IMR-90 (cell line): Measurements from ENCODE around the gene PBXIP1. TPM values are rescaled to one million over a fixed set of nuclear protein-coding genes. Genes with fewer than 3 reads are reported as not detected.

ENCODE experiments used
- ATAC-seq: fragments of 200-7000 bp; cut with Tn5 transposase; 2 replicates; pipeline ENCODE4 v1.9.1; 2020; ENCODE audit warnings: low read depth, mild to moderate bottlenecking, moderate library complexity
- BruUV-seq: library from RNA; stranded (reverse); fragments of 400-500 nt; replicated peaks from 2 replicates; lab custom pipeline; 2021; lab: Mats Ljungman, UMichigan
- CTCF ChIA-PET: fragments of 300-600 bp; formaldehyde crosslinking; extraction: SDS; loops from one replicate; lab custom pipeline; 2021; ENCODE audit warnings: antibody characterized with exemption; lab: Yijun Ruan, JAX
- POLR2A ChIA-PET: fragments of 300-600 bp; sonication (Branson Sonifier 250); formaldehyde crosslinking; loops from one replicate; lab custom pipeline; 2022; ENCODE audit warnings: antibody characterized with exemption; ENCODE audit not compliant: unreplicated experiment; lab: Charles Lee
- DNase-seq: peaks from one replicate; pipeline ENCODE4 v3.0.0; 2013
- H2AFZ ChIP-seq: replicated peaks from 2 replicates; pipeline ENCODE3; 2013; ENCODE audit warnings: low read length, mild to moderate bottlenecking; ENCODE audit not compliant: poor library complexity
- H2AK5ac ChIP-seq: 2 replicates; pipeline ENCODE4 v1.6.1; 2013; ENCODE audit warnings: low read depth, low read length, inconsistent platforms
- H2AK9ac ChIP-seq: replicated peaks from 2 replicates; pipeline ENCODE3; 2013; ENCODE audit warnings: mild to moderate bottlenecking, low read depth, low read length, moderate library complexity; ENCODE audit not compliant: poor library complexity
- H2BK120ac ChIP-seq: 2 replicates; pipeline ENCODE4 v1.6.1; 2013; ENCODE audit warnings: low read depth, low read length, inconsistent platforms
- H2BK15ac ChIP-seq: 3 replicates; pipeline ENCODE4 v1.6.1; 2013; ENCODE audit warnings: low read depth, low read length, inconsistent platforms
- H2BK20ac ChIP-seq: 2 replicates; pipeline ENCODE4 v1.6.1; 2013; ENCODE audit warnings: low read depth, mild to moderate bottlenecking, inconsistent platforms, low read length, moderate library complexity
- H2BK5ac ChIP-seq: 2 replicates; pipeline ENCODE4 v1.6.1; 2013; ENCODE audit warnings: mild to moderate bottlenecking, low read depth, low read length, inconsistent platforms; ENCODE audit not compliant: poor library complexity, severe bottlenecking
- H3K14ac ChIP-seq: replicated peaks from 2 replicates; pipeline ENCODE4 v1.6.1; 2013; ENCODE audit warnings: low read depth, low read length, inconsistent platforms
- H3K18ac ChIP-seq: 2 replicates; pipeline ENCODE4 v1.6.1; 2013; ENCODE audit warnings: low read depth, low read length, control low read depth
- H3K23ac ChIP-seq: 2 replicates; pipeline ENCODE4 v1.6.1; 2013; ENCODE audit warnings: low read depth, low read length, inconsistent platforms
- H3K27ac ChIP-seq: 2 replicates; pipeline ENCODE4 v1.5.1; 2013; ENCODE audit warnings: mild to moderate bottlenecking, control low read depth, low read length; ENCODE audit not compliant: insufficient read depth
- H3K27me3 ChIP-seq: 2 replicates; pipeline ENCODE4 v1.6.1; 2013; ENCODE audit warnings: low read length; ENCODE audit not compliant: control insufficient read depth, insufficient read depth
- H3K36me3 ChIP-seq: 2 replicates; pipeline ENCODE4 v1.6.1; 2013; ENCODE audit warnings: low read length, mixed read lengths; ENCODE audit not compliant: control insufficient read depth, insufficient read depth
- H3K4ac ChIP-seq: 2 replicates; pipeline ENCODE4 v1.6.1; 2013; ENCODE audit warnings: low read depth, low read length, inconsistent platforms
- H3K4me1 ChIP-seq: 2 replicates; pipeline ENCODE4 v1.6.1; 2013; ENCODE audit warnings: low read length, mixed read lengths; ENCODE audit not compliant: control insufficient read depth, insufficient read depth
- H3K4me2 ChIP-seq: 2 replicates; pipeline ENCODE4 v1.6.1; 2013; ENCODE audit warnings: low read depth, mild to moderate bottlenecking, control low read depth, low read length, moderate library complexity
- H3K4me3 ChIP-seq: 2 replicates; pipeline ENCODE4 v1.5.1; 2013; ENCODE audit warnings: low read depth, mild to moderate bottlenecking, control low read depth, low read length, moderate library complexity; ENCODE audit not compliant: insufficient read depth
- H3K56ac ChIP-seq: 2 replicates; pipeline ENCODE4 v1.6.1; 2013; ENCODE audit warnings: low read length, inconsistent platforms; ENCODE audit not compliant: insufficient read depth; ENCODE audit errors: extremely low read depth
- H3K79me1 ChIP-seq, 2 experiments: 2 replicates each; pipeline ENCODE4 v1.6.1; 2013; ENCODE audit warnings: low read length in 2 of 2, inconsistent platforms in 1 of 2, low read depth in 1 of 2
- H3K9ac ChIP-seq: 2 replicates; pipeline ENCODE4 v1.6.1; 2013; ENCODE audit warnings: low read depth, low read length, control low read depth
- H3K9me1 ChIP-seq: 2 replicates; pipeline ENCODE4 v1.6.1; 2013; ENCODE audit warnings: low read length, inconsistent platforms; ENCODE audit not compliant: insufficient read depth
- H3K9me3 ChIP-seq: 2 replicates; pipeline ENCODE4 v1.6.1; 2013; ENCODE audit warnings: low read length; ENCODE audit not compliant: control insufficient read depth, insufficient read depth
- H4K20me1 ChIP-seq: 2 replicates; pipeline ENCODE4 v1.6.1; 2013; ENCODE audit warnings: low read length, inconsistent platforms; ENCODE audit not compliant: insufficient read depth
- H4K5ac ChIP-seq: 2 replicates; pipeline ENCODE4 v1.6.1; 2013; ENCODE audit warnings: mild to moderate bottlenecking, low read depth, low read length, control low read depth
- H4K8ac ChIP-seq, 2 experiments: 2 replicates each; pipeline ENCODE4 v1.6.1; 2013; ENCODE audit warnings: low read depth in 2 of 2, low read length in 2 of 2, control low read depth in 1 of 2, inconsistent platforms in 1 of 2
- H4K91ac ChIP-seq: 2 replicates; pipeline ENCODE4 v1.6.1; 2013; ENCODE audit warnings: low read depth, low read length, inconsistent platforms; ENCODE audit not compliant: insufficient read depth
- BHLHE40 ChIP-seq: fragments of 150-350 bp; IDR thresholded peaks from 2 replicates; pipeline ENCODE4 v1.6.1; 2016; ENCODE audit warnings: mild to moderate bottlenecking, low read depth, low read length
- CEBPB ChIP-seq: IDR thresholded peaks from 2 replicates; pipeline ENCODE4 v1.6.1; 2012; ENCODE audit warnings: low read depth, low read length, improper control_type of control experiment
- CHD1 ChIP-seq: IDR thresholded peaks from 2 replicates; pipeline ENCODE4 v1.6.1; 2012; ENCODE audit warnings: low read depth, low read length, improper control_type of control experiment
- ELK1 ChIP-seq: fragments of 150-350 bp; IDR thresholded peaks from 2 replicates; pipeline ENCODE4 v1.6.1; 2016; ENCODE audit warnings: low read depth, mild to moderate bottlenecking, low read length, moderate library complexity, borderline replicate concordance
- MAFK ChIP-seq: IDR thresholded peaks from 2 replicates; pipeline ENCODE4 v1.6.1; 2012; ENCODE audit warnings: low read depth, low read length, improper control_type of control experiment
- MAZ ChIP-seq: IDR thresholded peaks from 2 replicates; pipeline ENCODE4 v1.6.1; 2012; ENCODE audit warnings: low read depth, mild to moderate bottlenecking, low read length, improper control_type of control experiment, moderate library complexity, borderline replicate concordance
- MXI1 ChIP-seq: IDR thresholded peaks from 2 replicates; pipeline ENCODE4 v1.6.1; 2012; ENCODE audit warnings: low read depth, mild to moderate bottlenecking, low read length, moderate library complexity, borderline replicate concordance
- NFE2L2 ChIP-seq: fragments of 150-350 bp; IDR thresholded peaks from 2 replicates; pipeline ENCODE4 v1.6.1; 2016; ENCODE audit warnings: low read depth, mild to moderate bottlenecking, low read length
- POLR2A ChIP-seq: IDR thresholded peaks from 2 replicates; pipeline ENCODE4 v1.6.1; 2012; ENCODE audit warnings: mild to moderate bottlenecking, low read depth, low read length
- RAD21 ChIP-seq: IDR thresholded peaks from 2 replicates; pipeline ENCODE4 v1.6.1; 2012; ENCODE audit warnings: low read length, improper control_type of control experiment
- RCOR1 ChIP-seq: IDR thresholded peaks from 2 replicates; pipeline ENCODE4 v1.6.1; 2012; ENCODE audit warnings: mild to moderate bottlenecking, low read length, improper control_type of control experiment; ENCODE audit not compliant: insufficient replicate concordance
- RFX5 ChIP-seq: IDR thresholded peaks from 2 replicates; pipeline ENCODE4 v1.8.0; 2012; ENCODE audit warnings: low read depth, mild to moderate bottlenecking, low read length, moderate library complexity
- SMC3 ChIP-seq: fragments of 150-350 bp; IDR thresholded peaks from 2 replicates; pipeline ENCODE4 v1.6.1; 2016; ENCODE audit warnings: low read depth, mild to moderate bottlenecking, antibody characterized with exemption, low read length, moderate library complexity
- WGBS, 2 experiments: methylation state at CpG; one replicate each; pipeline versions ENCODE4 v1.1.5 to v1.1.7; 2013; ENCODE audit warnings: missing lambda C conversion rate in 2 of 2; ENCODE audit not compliant: insufficient read length in 1 of 2; ENCODE audit errors: extremely low coverage in 2 of 2; 5-methylcytosine and 5-hydroxymethylcytosine counted together
- dilution Hi-C: fragments of 300-500 bp; cut with HindIII; formaldehyde crosslinking; loops from one replicate; pipeline ENCODE4 v1.14.3; 2018; ENCODE audit warnings: low sequenced_read_pairs; ENCODE audit not compliant: unreplicated experiment
- in situ Hi-C: fragments of 300-500 bp; cut with MboI; formaldehyde crosslinking; loops from 3 replicates; pipeline ENCODE4 v1.14.3; 2019; ENCODE audit warnings: low sequenced_read_pairs, inconsistent platforms, mixed read lengths
- intact Hi-C: fragments of 100-400 bp; cut with micrococcal nuclease; formaldehyde crosslinking; loops from 2 replicates; pipeline ENCODE4 v1.10.0; 2022
- polyA plus RNA-seq, 3 experiments: library from polyadenylated mRNA; depleted of rRNA; stranded (reverse); fragments of >200 nt; gene quantifications; 2 replicates each; pipeline ENCODE4 v1.2.3, GENCODE V29; 2012; ENCODE audit warnings: low replicate concordance in 1 of 3
- total RNA-seq: library from RNA; depleted of rRNA; stranded (reverse); fragments of >200 nt; gene quantifications from 2 replicates; pipeline ENCODE4 v1.2.3, GENCODE V29; 2012
- TF ChIP-seq, protein P1 (sequence below): fragments of 150-350 bp; IDR thresholded peaks from 2 replicates; pipeline ENCODE4 v1.6.1; 2017; ENCODE audit warnings: mild to moderate bottlenecking, antibody characterized with exemption, low read length, low read depth
- TF ChIP-seq, protein P2 (sequence below): conservative IDR thresholded peaks from 2 replicates; pipeline ENCODE4 v1.5.1; 2012; ENCODE audit warnings: mild to moderate bottlenecking, low read depth, low read length, improper control_type of control experiment

The PBXIP1 gene
- total and polyA plus RNA-seq, 2 of the 4 experiments (the other 2 are of a cell fraction) = 28.3 to 44.2 TPM

GRCh38 chr1:154968731-154969130 lies 12.8 kb upstream of the PBXIP1 start:
- Histone ChIP-seq H4K8ac (no peak overlapping the region), H3K56ac (no peak overlapping the region), H2BK5ac (peak overlapping the region; percentile 87), H3K9ac (peak overlapping the region; percentile 87), H2BK15ac (no peak overlapping the region), H4K20me1 (peaks cover 47% of the 10 kb centered on the region), H3K18ac (no peak overlapping the region), H3K23ac (peak overlapping the region; percentile 85; the same call in 1 of the 2 replicates), H3K27ac (peak overlapping the region; percentile 84), H3K14ac (peak overlapping the region; percentile 95), H2AFZ (no peak overlapping the region), H2AK9ac (peak overlapping the region; percentile 99), H2BK20ac (no peak overlapping the region), H3K4me2 (peak overlapping the region; percentile 97), H3K9me1 (peaks cover 7% of the 10 kb centered on the region), H4K5ac (no peak overlapping the region), H2AK5ac (peak overlapping the region; percentile 49; the same call in 1 of the 2 replicates), H2BK120ac (no peak overlapping the region), H4K91ac (no peak overlapping the region), H3K36me3 (peaks cover 44% of the 10 kb centered on the region), H3K4me1 (peaks cover 18% of the 10 kb centered on the region), H3K79me1 (peaks cover 23 to 71% of the 10 kb centered on the region in 2 experiments), H3K9me3 (no peaks in the 10 kb centered on the region), H3K27me3 (no peaks in the 10 kb centered on the region), H3K4ac (peak overlapping the region; percentile 92), H3K4me3 (peak overlapping the region; percentile 65)
- intact Hi-C loops (no loop called here), dilution Hi-C loops (no loop called here), in situ Hi-C loops (no loop called here)
- ATAC-seq (no peak), DNase-seq (no peak)
- CTCF ChIA-PET = interaction anchor here (1.2 kb wide), 1 partner anchor 49 kb away, joined by 3 read pairs; no protein-coding TSS in a partner anchor
- WGBS, 2 experiments = no CpG with 5 or more reads among the region's 3 CpGs
- TF ChIP-seq, protein P1, sequence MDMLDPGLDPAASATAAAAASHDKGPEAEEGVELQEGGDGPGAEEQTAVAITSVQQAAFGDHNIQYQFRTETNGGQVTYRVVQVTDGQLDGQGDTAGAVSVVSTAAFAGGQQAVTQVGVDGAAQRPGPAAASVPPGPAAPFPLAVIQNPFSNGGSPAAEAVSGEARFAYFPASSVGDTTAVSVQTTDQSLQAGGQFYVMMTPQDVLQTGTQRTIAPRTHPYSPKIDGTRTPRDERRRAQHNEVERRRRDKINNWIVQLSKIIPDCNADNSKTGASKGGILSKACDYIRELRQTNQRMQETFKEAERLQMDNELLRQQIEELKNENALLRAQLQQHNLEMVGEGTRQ = no peak
- no peak for TF ChIP-seq MAFK
- TF ChIP-seq, protein P2, sequence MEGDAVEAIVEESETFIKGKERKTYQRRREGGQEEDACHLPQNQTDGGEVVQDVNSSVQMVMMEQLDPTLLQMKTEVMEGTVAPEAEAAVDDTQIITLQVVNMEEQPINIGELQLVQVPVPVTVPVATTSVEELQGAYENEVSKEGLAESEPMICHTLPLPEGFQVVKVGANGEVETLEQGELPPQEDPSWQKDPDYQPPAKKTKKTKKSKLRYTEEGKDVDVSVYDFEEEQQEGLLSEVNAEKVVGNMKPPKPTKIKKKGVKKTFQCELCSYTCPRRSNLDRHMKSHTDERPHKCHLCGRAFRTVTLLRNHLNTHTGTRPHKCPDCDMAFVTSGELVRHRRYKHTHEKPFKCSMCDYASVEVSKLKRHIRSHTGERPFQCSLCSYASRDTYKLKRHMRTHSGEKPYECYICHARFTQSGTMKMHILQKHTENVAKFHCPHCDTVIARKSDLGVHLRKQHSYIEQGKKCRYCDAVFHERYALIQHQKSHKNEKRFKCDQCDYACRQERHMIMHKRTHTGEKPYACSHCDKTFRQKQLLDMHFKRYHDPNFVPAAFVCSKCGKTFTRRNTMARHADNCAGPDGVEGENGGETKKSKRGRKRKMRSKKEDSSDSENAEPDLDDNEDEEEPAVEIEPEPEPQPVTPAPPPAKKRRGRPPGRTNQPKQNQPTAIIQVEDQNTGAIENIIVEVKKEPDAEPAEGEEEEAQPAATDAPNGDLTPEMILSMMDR = no peak
- TF ChIP-seq NFE2L2 = no peak
- TF ChIP-seq RCOR1 = no peak
- TF ChIP-seq CHD1 = no peak
- no peak for TF ChIP-seq SMC3
- no peak for TF ChIP-seq RFX5
- TF ChIP-seq MXI1 = no peak
- no peak for TF ChIP-seq ELK1
- no peak for TF ChIP-seq BHLHE40
- TF ChIP-seq MAZ = no peak
- TF ChIP-seq RAD21 = no peak
- TF ChIP-seq CEBPB = no peak
- no peak for TF ChIP-seq POLR2A
- no TSS peak for BruUV-seq
- POLR2A ChIA-PET = no interaction called here
